HEK293 (cell line): Measurements from ENCODE around the gene TCIRG1.

ENCODE experiments used
- CTCF ChIA-PET: fragments of 350-600 bp; formaldehyde crosslinking; extraction: SDS; loops from one replicate; lab custom pipeline; 2021; ENCODE audit warnings: antibody characterized with exemption; lab: Yijun Ruan, JAX
- POLR2A ChIA-PET: fragments of 300-600 bp; formaldehyde crosslinking; extraction: SDS; loops from one replicate; lab custom pipeline; 2020; ENCODE audit warnings: antibody characterized with exemption, inconsistent platforms; lab: Yijun Ruan, JAX
- H3K27ac ChIP-seq: fragments of 200-500 bp; sonication (Bioruptor generic); 2 replicates; pipeline ENCODE4 v1.5.1; 2014; ENCODE audit warnings: low read depth, low read length, control low read depth, inconsistent platforms; ENCODE audit errors: extremely low read depth
- H3K36me3 ChIP-seq, 2 experiments: fragments of 200-500 bp in 1 of 2; sonication (Bioruptor generic) in 1 of 2; 1 replicate in 1 of 2; 2 replicates in 1 of 2; pipeline ENCODE4 v1.5.1; 2014 to 2017; ENCODE audit warnings: inconsistent platforms in 2 of 2, low read length in 2 of 2; ENCODE audit not compliant: control insufficient read depth in 2 of 2, insufficient read depth in 1 of 2
- H3K4me1 ChIP-seq: fragments of 200-500 bp; sonication (Bioruptor generic); 2 replicates; pipeline ENCODE4 v1.5.1; 2014; ENCODE audit warnings: mild to moderate bottlenecking, low read length, inconsistent platforms; ENCODE audit not compliant: control insufficient read depth, insufficient read depth
- H3K4me3 ChIP-seq: 2 replicates; pipeline ENCODE4 v1.5.1; 2011; ENCODE audit warnings: low read depth, mild to moderate bottlenecking, control low read depth, low read length, moderate library complexity
- H3K9me3 ChIP-seq: fragments of 200-500 bp; sonication (Bioruptor generic); 2 replicates; pipeline ENCODE4 v1.5.1; 2014; ENCODE audit warnings: low read depth, low read length, inconsistent platforms; ENCODE audit not compliant: control insufficient read depth, insufficient read depth
- GLIS2 ChIP-seq: fragments of 450-650 bp; formaldehyde crosslinking; IDR thresholded peaks from 2 replicates; pipeline ENCODE4 v1.5.1; 2016; ENCODE audit warnings: missing biosample characterization, missing genetic modification characterization
- IKZF3 ChIP-seq: fragments of 450-650 bp; IDR thresholded peaks from 2 replicates; pipeline ENCODE4 v1.5.0; 2018; ENCODE audit warnings: missing biosample characterization, mild to moderate bottlenecking, missing genetic modification characterization, moderate library complexity
- KLF1 ChIP-seq: fragments of 450-650 bp; formaldehyde crosslinking; IDR thresholded peaks from 2 replicates; pipeline ENCODE4 v1.5.1; 2016; ENCODE audit warnings: missing biosample characterization, missing genetic modification characterization
- PATZ1 ChIP-seq: fragments of 450-650 bp; formaldehyde crosslinking; IDR thresholded peaks from 2 replicates; pipeline ENCODE4 v1.5.1; 2016; ENCODE audit warnings: missing biosample characterization, missing genetic modification characterization
- SP2 ChIP-seq: fragments of 450-650 bp; formaldehyde crosslinking; IDR thresholded peaks from 2 replicates; pipeline ENCODE4 v1.5.1; 2016; ENCODE audit warnings: missing biosample characterization, missing genetic modification characterization
- SP3 ChIP-seq: fragments of 450-650 bp; formaldehyde crosslinking; IDR thresholded peaks from 2 replicates; pipeline ENCODE4 v1.5.1; 2016; ENCODE audit warnings: missing biosample characterization, missing genetic modification characterization
- ZBTB17 ChIP-seq: fragments of 450-650 bp; formaldehyde crosslinking; IDR thresholded peaks from 2 replicates; pipeline ENCODE4 v1.5.1; 2016; ENCODE audit warnings: missing biosample characterization, missing genetic modification characterization
- ZBTB20 ChIP-seq: fragments of 450-650 bp; formaldehyde crosslinking; IDR thresholded peaks from 2 replicates; pipeline ENCODE4 v1.5.1; 2016; ENCODE audit warnings: missing biosample characterization, missing genetic modification characterization
- ZBTB26 ChIP-seq: fragments of 450-650 bp; formaldehyde crosslinking; optimal IDR thresholded peaks from 2 replicates; pipeline ENCODE3; 2016; ENCODE audit warnings: missing biosample characterization, mild to moderate bottlenecking, missing genetic modification characterization
- ZBTB8A ChIP-seq: fragments of 450-650 bp; formaldehyde crosslinking; IDR thresholded peaks from 2 replicates; pipeline ENCODE4 v1.5.1; 2016; ENCODE audit warnings: missing biosample characterization, missing genetic modification characterization
- ZIC2 ChIP-seq: fragments of 450-650 bp; formaldehyde crosslinking; IDR thresholded peaks from 2 replicates; pipeline ENCODE4 v1.5.1; 2016; ENCODE audit warnings: missing biosample characterization, missing genetic modification characterization
- ZNF10 ChIP-seq: fragments of 450-650 bp; formaldehyde crosslinking; IDR thresholded peaks from 2 replicates; pipeline ENCODE4 v1.5.1; 2017; ENCODE audit warnings: missing biosample characterization, missing genetic modification characterization
- ZNF24 ChIP-seq: fragments of 450-650 bp; formaldehyde crosslinking; IDR thresholded peaks from 2 replicates; pipeline ENCODE4 v1.5.1; 2016; ENCODE audit warnings: missing biosample characterization, missing genetic modification characterization
- ZNF626 ChIP-seq: fragments of 450-650 bp; sonication (Bioruptor Pico); formaldehyde crosslinking; IDR thresholded peaks from 2 replicates; pipeline ENCODE4 v1.5.1; 2018; ENCODE audit warnings: missing biosample characterization, missing genetic modification characterization, inconsistent platforms
- ZNF76 ChIP-seq: fragments of 450-650 bp; formaldehyde crosslinking; IDR thresholded peaks from 2 replicates; pipeline ENCODE4; 2016; ENCODE audit warnings: low read depth, missing biosample characterization, missing genetic modification characterization, borderline replicate concordance
- ZSCAN23 ChIP-seq: fragments of 450-650 bp; formaldehyde crosslinking; IDR thresholded peaks from 2 replicates; pipeline ENCODE4 v1.5.1; 2016; ENCODE audit warnings: missing biosample characterization, missing genetic modification characterization
- TF ChIP-seq, protein P1 (sequence below): fragments of 450-650 bp; formaldehyde crosslinking; IDR thresholded peaks from 2 replicates; pipeline ENCODE4 v1.5.1; 2016; ENCODE audit warnings: missing biosample characterization, missing genetic modification characterization

The TCIRG1 gene, protein sequence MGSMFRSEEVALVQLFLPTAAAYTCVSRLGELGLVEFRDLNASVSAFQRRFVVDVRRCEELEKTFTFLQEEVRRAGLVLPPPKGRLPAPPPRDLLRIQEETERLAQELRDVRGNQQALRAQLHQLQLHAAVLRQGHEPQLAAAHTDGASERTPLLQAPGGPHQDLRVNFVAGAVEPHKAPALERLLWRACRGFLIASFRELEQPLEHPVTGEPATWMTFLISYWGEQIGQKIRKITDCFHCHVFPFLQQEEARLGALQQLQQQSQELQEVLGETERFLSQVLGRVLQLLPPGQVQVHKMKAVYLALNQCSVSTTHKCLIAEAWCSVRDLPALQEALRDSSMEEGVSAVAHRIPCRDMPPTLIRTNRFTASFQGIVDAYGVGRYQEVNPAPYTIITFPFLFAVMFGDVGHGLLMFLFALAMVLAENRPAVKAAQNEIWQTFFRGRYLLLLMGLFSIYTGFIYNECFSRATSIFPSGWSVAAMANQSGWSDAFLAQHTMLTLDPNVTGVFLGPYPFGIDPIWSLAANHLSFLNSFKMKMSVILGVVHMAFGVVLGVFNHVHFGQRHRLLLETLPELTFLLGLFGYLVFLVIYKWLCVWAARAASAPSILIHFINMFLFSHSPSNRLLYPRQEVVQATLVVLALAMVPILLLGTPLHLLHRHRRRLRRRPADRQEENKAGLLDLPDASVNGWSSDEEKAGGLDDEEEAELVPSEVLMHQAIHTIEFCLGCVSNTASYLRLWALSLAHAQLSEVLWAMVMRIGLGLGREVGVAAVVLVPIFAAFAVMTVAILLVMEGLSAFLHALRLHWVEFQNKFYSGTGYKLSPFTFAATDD

DNA sequence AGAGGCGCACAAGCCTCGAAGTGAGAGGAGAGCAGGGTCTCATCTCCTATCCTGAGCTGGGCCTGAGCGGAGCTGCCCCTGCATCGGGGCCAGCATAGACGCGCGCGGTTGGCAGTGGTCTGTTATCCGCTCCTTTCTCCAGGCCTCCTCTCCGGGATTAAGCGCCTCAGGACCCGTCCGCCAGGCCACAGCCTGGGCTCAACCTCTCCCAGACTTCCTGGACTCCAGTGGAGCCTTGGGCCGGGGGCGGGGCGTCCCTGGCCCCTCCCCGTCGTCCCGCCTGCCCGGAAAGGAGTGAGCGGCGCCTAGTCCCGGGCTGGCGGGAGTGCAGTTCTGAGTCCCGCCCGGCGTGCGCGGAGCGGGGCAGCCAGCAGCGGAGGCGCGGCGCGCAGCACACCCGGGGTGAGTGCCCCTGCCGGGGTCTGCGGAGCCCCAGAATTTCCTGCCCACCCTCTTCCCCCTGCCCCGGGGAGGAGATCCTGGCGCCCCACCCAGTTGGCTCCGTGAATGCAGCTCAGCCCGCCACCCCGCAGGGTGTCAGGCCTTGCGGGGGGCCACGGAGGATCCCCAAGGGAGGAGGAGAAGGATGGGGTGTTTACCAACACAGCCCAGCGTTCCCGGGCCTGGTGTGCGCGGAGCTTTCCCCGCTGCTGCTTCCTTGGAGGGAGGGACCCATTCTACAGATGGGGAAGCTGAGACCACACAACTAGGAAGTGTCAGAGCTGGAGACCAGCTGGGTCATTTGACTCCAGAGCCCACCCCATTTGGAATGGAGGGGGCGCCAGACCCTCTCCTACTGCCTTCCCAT, at the start of gene TCIRG1:
TCIRG1 (plus strand) TSS at position 308 of the 808 bp plus-strand sequence. CDS start 2,247 bp downstream, outside the sequence.
- H3K4me1 ChIP-seq, result no peaks in the 10 kb centered on the region
- POLR2A ChIA-PET, result interaction anchor here (0.6 to 1.2 kb wide), 2 partner anchors 29 to 421 kb away, joined by 3 read pairs; partner anchors contain the start of gene PPP6R3
- TF ChIP-seq, protein P1, sequence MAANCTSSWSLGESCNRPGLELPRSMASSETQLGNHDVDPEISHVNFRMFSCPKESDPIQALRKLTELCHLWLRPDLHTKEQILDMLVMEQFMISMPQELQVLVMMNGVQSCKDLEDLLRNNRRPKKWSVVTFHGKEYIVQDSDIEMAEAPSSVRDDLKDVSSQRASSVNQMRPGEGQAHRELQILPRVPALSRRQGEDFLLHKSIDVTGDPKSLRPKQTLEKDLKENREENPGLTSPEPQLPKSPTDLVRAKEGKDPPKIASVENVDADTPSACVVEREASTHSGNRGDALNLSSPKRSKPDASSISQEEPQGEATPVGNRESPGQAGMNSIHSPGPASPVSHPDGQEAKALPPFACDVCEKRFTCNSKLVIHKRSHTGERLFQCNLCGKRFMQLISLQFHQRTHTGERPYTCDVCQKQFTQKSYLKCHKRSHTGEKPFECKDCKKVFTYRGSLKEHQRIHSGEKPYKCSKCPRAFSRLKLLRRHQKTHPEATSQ (tag by site-specific recombination), result 0 out of 2 replicates have a peak, but pooled peaks have one; percentile 28
- TF ChIP-seq ZIC2 (tag by site-specific recombination), result peak; percentile 37; the same call in 1 of the 2 replicates
- TF ChIP-seq ZNF626, result no peak
- TF ChIP-seq SP2, result peak; percentile 76
- TF ChIP-seq GLIS2, result peak; percentile 43
- 0 out of 2 replicates have a peak, but pooled peaks have one; percentile 13 for TF ChIP-seq PATZ1 (tag by site-specific recombination)
- 0 out of 2 replicates have a peak, but pooled peaks have one; percentile 36 for TF ChIP-seq ZBTB8A (tag by site-specific recombination)
- no peak for TF ChIP-seq ZNF10 (tag by site-specific recombination)
- TF ChIP-seq KLF1, result no peak
- peak; percentile 41; the same call in 1 of the 2 replicates for TF ChIP-seq IKZF3 (tag by site-specific recombination)
- 0 out of 2 replicates have a peak, but pooled peaks have one; percentile 24 for TF ChIP-seq ZBTB17 (tag by site-specific recombination)
- TF ChIP-seq ZBTB20 (tag by site-specific recombination), result peak; percentile 83
- peak; percentile 36; the same call in 1 of the 2 replicates for TF ChIP-seq ZNF76 (tag by site-specific recombination)
- TF ChIP-seq ZBTB26, result peak; percentile 31
- TF ChIP-seq SP3 (tag by site-specific recombination), result peak; percentile 44
- TF ChIP-seq ZSCAN23 (tag by site-specific recombination), result no peak
- TF ChIP-seq ZNF24 (tag by site-specific recombination), result 0 out of 2 replicates have a peak, but pooled peaks have one; percentile 24
- TF ChIP-seq, all 188 proteins: peak for 13
- H3K36me3 ChIP-seq, result peaks cover 0 to 20% of the 10 kb centered on the region in 2 experiments; a peak in 2 of 3 replicates
- H3K27ac ChIP-seq, result no peak within 1 kb of the TSS
- H3K4me3 ChIP-seq, result peak within 1 kb of the TSS; percentile 16
- CTCF ChIA-PET, result interaction anchor here (0.6 kb wide), 1 partner anchor 73 kb away, joined by 3 read pairs; no protein-coding TSS in a partner anchor
- H3K9me3 ChIP-seq, result no peaks in the 10 kb centered on the region
